GM19035 (cell line): ENCODE results near the gene PHLDA2.

Experiments
- ATAC-seq: cut with Tn5 transposase; IDR thresholded peaks from one replicate; pipeline ENCODE4 v1.9.1; 2021; ENCODE audit not compliant: unreplicated experiment

PHLDA2 gene

DNA sequence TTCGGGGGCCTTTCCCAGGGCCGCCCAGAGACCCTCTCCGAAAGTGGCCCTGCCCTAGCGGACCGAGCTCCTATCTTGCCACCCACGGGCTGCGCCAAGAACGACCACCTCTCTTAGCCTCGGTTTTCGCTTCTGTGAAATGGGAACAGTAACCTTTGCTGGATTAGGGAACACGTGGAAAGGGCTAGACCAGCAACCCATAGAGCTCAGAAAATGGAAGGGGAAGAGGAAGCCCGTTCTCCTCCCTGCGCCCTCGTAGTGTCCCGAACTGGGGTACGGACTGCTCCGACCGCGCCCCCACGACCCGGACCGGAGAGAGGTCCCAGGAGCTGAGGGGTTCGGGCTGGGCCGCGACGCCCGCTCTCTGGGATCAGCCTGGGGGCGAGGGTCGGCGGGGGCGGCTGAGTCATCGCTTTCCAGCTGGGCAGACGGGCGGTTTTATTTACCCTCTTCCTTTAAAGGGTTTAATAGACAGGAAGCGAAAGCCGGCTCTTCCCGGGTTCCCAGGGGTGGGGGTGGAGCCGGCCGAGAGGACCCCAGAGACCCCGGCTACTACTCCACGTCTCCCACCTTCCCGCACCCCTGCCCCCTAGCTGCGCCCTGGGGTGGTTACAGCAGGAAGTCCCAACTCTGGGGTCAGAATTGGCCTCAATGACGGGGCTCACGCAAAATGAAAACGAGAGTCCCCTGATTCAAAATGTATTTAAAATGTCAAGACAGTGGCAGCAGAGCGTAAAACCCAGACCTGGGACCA lies 907 bp upstream of the PHLDA2 start:
- ATAC-seq, result peak; percentile 56

DNA sequence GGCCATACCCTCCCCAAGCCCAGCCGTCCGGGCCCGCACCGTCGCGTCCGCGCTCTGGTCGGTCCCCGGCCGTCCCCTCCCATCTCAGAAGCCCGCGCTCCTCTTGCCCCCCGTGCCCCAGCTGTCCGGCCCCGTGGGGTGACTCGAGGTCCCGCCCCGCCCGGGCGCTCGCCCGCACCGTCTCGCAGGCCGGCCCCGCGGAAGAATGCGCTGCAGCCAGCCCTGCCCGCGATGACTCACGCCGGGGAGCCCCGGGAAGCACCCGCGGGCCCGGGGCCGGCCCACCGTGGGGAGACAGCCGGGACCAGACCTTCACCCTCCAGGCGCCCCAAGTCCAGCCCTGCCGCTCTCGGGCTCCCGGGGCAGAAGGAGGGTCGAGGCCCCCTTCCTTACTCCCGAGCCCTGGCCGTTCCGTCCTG lies 320 bp upstream of the PHLDA2 start:
- no peak for ATAC-seq

DNA sequence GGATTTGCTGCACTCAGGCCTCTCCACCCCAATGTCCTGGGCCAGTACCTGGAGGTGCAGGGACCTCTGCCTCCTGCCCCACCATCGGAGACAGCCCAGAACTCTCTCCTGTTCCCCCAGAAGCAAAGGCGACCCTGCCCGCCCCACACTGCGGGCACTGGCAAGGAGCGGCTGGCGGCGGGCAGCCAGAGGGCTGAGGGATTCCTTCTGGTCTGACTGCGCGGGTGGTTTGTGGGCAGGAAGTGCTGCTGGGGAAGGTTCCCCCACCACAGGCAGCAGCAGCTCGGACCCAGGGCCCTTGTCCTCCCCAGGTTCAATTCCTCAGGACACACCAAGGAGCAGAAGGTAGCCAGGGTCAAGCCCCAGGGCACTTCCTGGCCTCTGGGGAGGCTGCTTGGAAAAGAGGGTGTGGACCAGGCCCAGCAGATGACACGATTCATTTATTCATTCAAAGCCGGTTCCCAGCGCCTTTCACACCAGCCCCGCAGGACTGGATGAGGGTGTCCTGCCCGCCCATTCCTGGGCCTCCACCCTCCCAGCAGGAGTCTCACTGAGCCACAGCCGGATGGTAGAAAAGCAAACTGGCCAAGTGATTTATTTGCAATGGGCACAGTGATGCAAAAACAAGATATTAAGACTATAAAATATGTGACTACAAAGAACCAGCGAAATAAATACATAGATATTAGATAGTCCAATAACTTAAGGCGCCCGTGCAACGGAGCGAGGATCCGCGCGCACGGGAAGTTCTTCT lies 1.2 kb downstream of the PHLDA2 start:
- no peak for ATAC-seq

DNA sequence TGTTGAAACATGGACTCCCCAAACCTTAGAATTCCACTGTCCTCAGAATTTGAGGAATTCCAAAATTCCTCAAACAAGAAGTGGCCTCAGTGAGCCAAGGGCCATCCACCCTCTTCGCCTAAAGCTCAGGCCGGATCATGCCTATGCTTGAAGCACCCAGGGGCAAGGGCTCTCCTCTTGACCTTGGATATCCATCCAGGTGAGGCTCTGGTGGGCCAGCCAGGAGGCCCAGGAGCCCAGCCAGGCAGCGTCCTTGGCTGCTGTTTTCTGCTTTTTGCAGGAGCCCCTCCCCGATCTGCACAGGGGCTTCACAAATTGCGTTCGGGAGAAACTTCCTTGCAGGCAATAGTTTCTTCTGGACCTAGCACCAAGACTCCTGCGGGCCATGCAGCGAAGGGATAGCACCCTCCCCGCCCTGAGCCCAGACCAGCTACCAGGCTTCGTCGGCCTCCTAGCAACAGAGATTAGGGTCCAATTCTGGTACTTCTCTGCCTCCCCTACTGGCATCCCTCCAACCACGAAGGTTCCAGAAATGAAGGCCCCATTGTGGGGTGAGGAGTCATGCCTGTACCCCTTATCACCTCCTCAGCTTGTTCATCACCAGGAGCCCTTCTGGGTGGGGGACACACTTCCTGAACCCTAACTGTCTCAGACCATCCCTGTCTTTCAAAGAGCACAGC lies 2.0 kb downstream of the PHLDA2 start:
- ATAC-seq, result no peak

DNA sequence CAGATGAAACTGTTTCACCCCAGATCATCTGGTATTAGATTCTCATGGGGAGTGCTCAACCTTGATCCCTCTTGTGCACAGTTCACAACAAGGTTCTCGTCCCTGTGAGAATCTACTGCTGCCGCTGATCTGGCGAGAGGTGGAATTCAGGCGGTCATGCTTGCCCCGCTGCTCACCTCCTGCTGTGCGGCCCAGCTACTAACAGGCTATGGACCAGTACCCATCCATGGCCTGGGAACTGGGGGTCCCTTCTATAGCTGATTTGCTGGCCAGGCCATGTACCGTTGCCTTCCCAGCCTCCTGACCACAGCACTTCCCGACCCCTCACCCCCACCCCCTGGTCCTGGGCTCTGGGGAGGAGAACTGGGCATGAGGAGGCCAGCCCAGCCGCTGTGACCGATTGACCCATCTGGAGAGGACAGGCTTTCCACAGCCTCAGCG lies 2.6 kb downstream of the PHLDA2 start:
- no peak for ATAC-seq

DNA sequence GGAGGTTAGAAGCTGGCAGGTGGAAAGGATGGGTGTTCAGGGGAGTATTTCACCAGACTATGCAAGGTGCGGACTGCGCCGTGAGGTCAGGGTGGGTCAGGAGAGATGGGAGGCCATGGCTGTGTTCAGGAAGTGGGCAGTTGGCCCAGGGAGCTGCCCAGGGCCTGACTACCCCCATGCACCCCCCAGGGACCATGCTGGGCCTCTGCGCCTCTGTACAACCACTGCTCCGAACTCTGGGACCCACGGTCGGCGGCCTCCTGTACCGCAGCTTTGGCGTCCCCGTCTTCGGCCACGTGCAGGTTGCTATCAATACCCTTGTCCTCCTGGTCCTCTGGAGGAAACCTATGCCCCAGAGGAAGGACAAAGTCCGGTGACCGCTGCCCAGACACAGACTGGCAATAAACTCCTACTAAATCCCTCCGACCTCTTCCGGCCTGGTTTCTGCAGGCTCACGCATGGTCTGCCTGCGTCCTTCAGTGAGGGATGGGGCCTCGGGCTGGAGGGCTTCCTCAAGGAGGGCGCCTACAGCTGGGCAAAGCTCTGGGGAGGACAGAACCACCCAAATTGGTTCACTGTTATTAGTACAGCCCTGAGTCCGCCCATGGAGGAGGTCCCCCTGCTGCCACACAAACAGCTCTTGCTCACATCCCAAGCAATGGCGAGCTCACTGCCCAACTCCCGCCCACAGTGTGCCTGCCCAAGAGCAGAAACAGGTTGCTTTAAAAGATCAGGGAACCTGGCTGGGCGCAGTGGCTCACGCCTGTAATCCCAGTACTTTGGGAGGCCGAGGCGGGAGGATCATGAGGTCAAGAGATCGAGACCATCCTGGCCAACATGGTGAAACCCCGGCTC lies 4.2 kb downstream of the PHLDA2 start:
- no peak for ATAC-seq

DNA sequence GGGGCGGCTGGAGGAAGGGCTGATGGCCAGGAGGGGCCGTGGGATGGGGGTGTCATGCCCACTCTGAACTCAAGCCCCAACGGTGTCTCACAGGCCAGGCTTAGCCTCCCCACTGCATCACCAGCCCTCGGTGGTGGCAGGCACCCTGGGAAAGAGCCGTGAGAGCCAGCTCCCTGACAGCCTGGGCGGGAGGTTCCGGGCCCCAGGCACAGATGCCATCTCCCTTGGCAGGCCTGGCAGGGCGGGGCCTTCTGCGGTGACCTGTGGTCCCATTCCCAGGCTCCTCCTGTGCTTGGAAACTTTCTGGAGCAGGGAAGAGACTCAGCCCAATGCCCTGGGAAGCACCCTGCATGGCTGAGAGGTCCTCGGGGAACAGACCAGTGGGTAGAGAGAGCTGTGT lies 4.8 kb downstream of the PHLDA2 start:
- ATAC-seq, result no peak

DNA sequence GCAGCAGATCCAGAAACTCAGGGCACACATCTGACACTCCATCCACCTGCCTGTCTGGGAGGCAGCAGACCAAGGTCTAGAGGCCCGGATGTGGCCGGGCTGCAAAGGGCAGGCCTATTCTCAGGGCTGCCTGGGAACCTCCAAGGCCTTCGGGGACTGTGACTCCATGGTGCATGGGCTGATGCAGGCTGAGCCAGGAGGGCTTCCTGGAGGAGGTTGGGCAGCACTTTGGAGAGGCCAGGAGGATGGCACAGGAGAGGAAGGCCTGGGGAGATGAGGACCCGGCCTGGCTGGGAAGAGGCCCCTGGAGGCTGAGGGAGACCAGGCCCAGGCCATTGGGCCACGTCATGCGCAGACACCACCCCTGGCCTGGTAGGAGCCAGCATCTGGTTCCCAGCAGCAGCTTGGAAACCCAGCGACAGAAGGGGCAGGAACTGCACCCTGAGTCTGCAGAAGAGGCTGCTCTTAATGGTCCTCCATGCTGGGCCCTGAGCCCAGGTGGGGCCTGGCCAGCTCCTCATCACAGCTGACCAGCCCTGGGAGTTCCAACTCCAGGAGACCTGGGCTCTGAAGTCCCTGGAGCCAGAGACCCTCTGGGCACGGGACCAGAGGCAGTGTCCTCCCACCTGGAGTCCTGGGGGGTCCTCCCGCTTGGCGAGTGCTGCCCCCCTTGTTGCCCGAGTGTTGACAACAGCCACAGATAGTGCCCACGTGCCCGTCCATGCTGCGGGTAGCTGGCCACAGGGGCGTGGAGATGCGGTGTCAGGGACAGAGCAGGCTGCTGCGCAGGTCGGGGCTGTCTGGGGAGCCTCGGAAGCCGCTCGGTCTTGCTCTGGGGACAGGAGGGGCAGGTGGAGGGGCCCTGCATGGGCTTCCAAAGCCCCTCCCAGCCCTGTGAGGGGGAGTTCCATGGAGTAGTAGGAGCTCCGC lies 5.5 kb downstream of the PHLDA2 start:
- no peak for ATAC-seq

DNA sequence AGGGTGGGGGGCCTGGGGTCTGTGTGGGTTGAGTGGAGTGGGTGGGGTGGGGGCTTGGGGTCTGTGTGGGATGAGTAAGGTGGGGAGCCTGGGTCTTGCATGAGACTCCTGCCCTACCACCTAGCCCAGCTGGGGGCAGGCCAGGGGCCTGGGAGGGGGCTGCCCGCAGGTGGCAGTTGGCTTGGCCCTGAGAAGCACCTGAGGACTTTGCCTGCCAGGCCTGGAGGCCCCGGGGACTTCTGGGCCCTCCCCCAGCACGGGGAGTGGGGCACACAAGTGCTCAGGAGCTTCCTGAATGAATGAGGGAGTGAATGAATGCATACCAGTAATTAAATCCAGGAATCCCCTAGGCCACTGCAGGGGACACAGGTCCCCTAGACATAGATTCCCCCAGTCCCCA lies 6.6 kb downstream of the PHLDA2 start:
- no peak for ATAC-seq

DNA sequence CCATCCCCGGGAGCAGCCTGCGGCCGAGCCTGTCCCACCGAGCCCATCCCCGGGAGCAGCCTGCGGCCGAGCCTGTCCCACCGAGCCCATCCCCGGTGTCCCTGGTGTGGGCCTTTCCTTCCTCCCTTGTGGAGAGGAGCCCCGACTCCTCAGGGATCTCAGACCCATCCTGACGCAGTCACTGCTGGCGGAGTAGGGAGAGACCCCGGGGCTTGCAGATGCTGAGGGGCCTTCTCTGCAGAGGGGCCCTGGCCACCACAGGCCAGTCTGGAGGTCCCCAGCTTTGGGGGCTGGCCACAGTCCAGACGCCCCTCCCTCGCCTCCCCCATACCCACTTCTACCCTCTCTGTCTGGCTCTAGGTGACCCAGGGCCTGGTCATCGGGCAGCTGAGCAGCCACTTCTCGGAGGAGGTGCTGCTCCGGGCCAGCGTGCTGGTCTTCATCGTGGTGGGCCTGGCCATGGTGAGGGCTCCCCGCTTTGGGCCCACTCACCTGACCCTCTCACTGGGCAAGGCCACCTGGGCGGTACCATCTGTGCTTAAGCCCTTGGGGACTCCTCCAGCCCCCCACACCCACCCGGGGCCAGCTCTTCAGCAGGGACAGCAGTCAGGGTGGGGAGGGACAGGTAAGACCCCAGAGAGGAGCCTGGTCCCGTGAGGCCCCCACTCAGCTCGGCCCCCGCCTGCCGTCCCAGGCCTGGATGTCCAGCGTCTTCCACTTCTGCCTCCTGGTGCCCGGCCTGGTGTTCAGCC lies 7.3 kb downstream of the PHLDA2 start:
- ATAC-seq, result no peak

DNA sequence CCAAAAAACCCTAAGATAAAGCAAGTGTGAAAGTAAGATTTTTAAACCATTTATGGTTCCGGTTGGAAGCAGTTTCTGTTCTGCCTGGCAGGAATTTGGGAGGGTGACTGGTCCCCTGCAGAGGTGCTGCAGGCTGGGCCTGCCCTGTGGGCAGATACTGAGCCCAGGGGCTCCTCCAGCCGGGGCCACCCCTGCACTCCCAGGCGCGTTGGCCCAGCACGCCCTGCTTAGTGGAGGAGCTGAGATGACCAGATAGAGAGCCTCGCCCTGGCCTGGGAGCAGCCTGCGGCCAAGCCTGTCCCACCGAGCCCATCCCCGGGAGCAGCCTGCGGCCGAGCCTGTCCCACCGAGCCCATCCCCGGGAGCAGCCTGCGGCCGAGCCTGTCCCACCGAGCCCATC lies 8.0 kb downstream of the PHLDA2 start:
- no peak for ATAC-seq

DNA sequence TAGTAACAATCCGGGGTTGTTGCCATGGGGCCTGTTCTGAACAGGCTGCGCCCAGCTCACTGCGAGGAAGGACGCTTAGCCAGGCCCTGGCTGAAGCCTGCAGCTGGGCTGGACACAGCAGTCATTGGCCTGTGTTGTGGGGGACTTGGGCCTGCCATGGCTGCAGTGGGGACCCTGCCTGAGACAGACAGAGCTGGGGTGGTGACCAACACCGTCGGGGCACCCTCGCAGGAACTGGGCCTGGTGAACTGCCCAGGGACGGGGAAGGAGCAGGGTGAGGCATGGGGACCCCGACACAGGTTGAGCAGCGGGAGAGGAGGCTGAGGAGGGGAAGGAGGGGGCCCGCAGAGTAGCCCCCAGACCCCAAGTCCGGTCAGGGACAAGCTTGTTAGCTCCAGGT lies 8.9 kb downstream of the PHLDA2 start:
- ATAC-seq, result no peak

DNA sequence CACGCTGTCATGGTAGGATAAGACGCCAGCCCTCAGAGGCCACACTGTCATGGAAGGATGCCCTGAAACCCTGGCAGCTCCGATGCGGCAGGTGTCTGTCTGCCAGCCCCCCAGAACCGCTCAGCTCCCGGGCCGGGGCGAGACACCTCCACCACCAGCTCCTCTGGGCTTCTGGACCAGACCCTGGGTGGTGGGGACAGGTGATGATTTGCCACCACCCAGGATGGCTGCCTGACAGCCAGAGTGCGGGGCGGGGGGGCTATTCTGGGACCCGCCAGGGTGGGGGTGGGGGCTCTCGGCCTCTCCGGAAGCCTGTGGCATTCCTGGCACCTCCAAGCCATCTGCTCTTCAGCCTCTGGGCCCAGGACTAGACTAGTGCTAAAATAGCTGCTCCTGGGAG lies 9.4 kb downstream of the PHLDA2 start:
- no peak for ATAC-seq

DNA sequence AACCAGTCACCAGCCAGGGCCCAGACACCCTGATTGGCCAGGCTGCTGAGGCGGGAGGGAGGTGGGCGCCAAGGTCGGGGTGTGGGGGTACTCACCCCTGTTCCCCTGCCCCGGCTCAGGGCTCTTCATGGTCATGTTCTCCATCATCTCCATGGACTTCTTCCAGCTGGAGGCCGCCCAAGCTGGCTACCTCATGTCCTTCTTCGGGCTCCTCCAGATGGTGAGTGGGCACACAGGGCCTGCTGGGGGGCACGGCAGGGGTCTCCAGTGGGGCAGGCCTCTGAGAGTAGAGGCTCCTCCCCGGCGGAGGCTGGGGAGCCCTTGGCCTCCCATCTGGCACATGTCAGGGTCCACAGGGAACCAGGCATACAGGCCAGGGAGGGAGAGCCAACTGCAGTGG lies 10.0 kb downstream of the PHLDA2 start:
- no peak for ATAC-seq

DNA sequence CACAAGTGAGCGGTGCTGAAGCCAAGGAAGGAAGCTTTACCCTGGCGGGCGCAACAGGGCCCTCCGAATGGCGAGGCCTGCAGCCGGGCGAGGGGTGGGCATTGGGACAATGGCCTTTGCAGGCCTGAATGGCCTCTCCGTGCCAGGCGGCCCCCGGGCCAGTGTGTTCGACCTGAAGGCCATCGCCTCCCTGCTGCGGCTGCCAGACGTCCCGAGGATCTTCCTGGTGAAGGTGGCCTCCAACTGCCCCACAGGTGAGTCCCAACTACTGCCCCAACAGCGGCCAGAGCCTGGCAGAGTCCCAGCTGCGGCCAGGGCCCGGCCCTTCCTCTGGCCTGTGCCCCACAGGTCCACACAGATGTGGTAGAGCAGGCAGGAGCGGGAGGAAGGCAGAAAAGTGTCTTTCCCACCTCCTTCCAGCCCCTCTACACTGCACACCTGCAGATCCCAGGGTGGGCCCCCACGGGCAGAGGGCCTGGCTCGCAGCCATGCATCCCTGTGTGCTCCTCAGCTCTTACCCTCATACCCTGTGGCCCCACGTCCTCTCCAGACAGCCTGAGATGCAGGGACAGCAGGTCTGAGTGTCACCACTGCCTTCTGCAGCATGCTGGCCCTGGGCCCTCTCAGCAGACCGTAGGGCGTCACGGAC lies 11.3 kb downstream of the PHLDA2 start:
- ATAC-seq, result no peak

DNA sequence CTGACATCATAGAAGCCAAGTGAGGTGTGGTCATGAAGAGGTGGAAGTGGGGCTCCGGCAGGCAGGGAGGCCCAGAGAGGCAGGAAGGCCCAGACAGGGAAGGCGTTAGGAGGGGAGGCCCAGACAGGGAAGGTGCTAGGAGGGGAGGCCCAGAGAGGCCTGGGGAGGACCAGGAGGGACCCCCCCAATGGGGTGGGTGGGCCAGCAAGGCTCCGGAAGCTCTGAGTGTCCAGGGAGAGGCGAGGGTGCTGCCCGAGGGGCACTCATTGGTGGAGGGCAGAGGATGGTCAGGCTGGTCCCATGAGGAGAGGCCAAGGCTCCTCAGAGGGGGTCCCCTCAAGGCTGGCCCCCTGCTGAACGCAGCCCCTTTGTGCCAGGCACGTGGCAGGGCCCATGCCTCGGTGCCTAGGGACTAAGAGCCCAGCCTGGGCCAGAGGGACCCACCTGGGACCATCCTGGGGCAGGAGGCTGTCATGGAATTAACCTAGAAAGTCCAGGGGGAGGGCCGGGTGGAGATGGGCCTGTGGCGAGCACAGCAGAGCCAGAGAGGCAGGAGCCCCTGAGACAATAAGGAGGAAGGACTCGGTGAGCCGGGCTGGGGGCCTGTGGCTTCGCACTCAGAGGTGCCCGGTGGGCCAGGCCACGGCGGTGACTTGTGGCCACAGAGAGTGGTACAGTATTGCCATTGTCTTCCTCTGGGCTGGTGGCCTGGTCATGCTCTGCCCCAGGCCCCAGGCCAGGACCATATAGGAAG lies 12.2 kb downstream of the PHLDA2 start:
- ATAC-seq, result no peak

DNA sequence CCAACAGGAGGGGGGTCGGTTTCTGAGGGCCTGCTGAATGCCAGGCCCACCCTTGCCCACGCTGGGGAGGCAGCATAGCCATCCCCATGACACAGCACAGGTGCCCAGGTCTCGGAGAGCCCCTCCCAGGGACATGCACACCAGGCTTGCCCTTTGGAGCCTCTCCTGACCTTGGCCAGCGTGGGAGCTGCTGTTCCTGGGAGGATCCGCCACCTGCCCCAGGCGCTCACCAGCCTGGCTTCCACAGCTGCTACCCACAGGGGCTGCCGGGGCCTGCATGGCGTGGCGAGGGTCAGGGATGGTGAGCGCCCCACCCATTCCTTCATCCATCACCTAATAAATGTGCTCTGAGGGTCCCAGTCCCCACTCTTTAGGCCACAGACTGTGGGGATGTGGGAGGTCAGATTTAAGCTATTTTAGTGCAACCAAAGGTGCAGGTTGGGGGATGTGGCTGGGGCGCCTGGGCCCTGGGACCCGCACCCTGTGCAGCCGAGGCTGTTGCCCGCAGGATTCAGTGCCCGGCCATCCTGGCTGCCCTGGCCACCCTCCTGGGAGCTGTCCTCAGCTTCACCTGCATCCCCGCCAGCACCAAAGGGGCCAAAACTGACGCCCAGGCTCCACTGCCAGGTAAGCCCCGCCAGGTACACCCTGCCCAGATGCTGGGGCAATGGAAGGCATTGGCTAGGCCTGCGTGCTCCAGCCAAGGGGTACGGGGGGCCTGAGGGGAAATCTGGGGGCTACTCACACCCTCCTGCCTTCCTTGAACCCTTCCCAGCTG lies 12.9 kb downstream of the PHLDA2 start:
- no peak for ATAC-seq
